Neural crest cell (in vitro differentiated cells): ENCODE measurements around the gene POLA2. TPM values are rescaled to one million over a fixed set of nuclear protein-coding genes. Genes with fewer than 3 reads are reported as not detected.
"Not testable (repeated sequence)": the region's sequence is repeated elsewhere in the genome, so short reads cannot be mapped to it uniquely, and the experiment has no call there.

Source experiments
- DNase-seq: peaks from one replicate; pipeline ENCODE4 v3.0.0; 2021; ENCODE audit warnings: low read depth, mixed read lengths, low spot score
- H3K27ac Mint-ChIP-seq: one replicate; pipeline ENCODE4 v1.8.0; 2021; ENCODE audit warnings: mild to moderate bottlenecking, mixed read lengths; ENCODE audit not compliant: unreplicated experiment
- H3K27me3 Mint-ChIP-seq: 2 replicates; pipeline ENCODE4 v1.8.0; 2021; ENCODE audit warnings: low read depth, mild to moderate bottlenecking, mixed read lengths
- H3K36me3 Mint-ChIP-seq: 2 replicates; pipeline ENCODE4 v1.8.0; 2021; ENCODE audit warnings: low read depth, mild to moderate bottlenecking, mixed read lengths
- H3K4me1 Mint-ChIP-seq: 2 replicates; pipeline ENCODE4 v1.8.0; 2021; ENCODE audit warnings: mixed read lengths
- H3K4me3 Mint-ChIP-seq: one replicate; pipeline ENCODE4 v1.8.0; 2021; ENCODE audit warnings: mild to moderate bottlenecking, mixed read lengths
- H3K9me3 Mint-ChIP-seq: 2 replicates; pipeline ENCODE4 v1.8.0; 2021; ENCODE audit warnings: mixed read lengths
- total RNA-seq: library from RNA; stranded (reverse); gene quantifications from 2 replicates; pipeline ENCODE4 v1.2.1, GENCODE V29; 2021
- TF ChIP-seq, protein P1 (sequence below): fragments of 200-600 bp; sonication (generic); conservative IDR thresholded peaks from 2 replicates; pipeline ENCODE4 v1.5.0; 2021; ENCODE audit warnings: antibody characterized with exemption, mild to moderate bottlenecking

The POLA2 gene
- total RNA-seq, 1 donor from 2014 or later, result 66.9 TPM

DNA sequence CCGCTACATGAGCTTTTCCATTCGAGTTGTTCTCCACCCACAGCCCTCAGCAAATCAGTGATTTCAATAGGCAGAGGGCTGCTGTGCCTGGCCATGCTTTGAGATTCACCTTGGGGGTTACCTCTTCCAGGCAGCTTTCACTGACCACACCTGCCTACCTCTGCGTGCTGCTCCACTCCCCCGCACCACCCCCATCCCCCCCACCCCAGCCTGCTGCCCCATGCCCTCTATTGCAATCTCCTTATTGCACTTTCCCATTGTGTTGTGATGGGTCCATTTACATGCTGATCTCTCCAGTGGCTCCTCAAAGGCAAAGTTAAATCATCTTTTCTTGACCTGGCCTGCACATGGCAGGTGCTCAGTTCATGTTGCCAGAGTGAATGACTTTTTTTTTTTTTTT, 18.0 kb upstream of the POLA2 start:
- Mint-ChIP-seq H3K36me3 (no peaks in the 10 kb centered on the region), H3K4me1 (no peaks in the 10 kb centered on the region), H3K27me3 (peaks cover 4% of the 10 kb centered on the region), H3K27ac (no peak overlapping the region), H3K9me3 (no peaks in the 10 kb centered on the region), H3K4me3 (no peak overlapping the region)
- TF ChIP-seq, protein P1, sequence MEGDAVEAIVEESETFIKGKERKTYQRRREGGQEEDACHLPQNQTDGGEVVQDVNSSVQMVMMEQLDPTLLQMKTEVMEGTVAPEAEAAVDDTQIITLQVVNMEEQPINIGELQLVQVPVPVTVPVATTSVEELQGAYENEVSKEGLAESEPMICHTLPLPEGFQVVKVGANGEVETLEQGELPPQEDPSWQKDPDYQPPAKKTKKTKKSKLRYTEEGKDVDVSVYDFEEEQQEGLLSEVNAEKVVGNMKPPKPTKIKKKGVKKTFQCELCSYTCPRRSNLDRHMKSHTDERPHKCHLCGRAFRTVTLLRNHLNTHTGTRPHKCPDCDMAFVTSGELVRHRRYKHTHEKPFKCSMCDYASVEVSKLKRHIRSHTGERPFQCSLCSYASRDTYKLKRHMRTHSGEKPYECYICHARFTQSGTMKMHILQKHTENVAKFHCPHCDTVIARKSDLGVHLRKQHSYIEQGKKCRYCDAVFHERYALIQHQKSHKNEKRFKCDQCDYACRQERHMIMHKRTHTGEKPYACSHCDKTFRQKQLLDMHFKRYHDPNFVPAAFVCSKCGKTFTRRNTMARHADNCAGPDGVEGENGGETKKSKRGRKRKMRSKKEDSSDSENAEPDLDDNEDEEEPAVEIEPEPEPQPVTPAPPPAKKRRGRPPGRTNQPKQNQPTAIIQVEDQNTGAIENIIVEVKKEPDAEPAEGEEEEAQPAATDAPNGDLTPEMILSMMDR, result no peak
- DNase-seq, result no peak

DNA sequence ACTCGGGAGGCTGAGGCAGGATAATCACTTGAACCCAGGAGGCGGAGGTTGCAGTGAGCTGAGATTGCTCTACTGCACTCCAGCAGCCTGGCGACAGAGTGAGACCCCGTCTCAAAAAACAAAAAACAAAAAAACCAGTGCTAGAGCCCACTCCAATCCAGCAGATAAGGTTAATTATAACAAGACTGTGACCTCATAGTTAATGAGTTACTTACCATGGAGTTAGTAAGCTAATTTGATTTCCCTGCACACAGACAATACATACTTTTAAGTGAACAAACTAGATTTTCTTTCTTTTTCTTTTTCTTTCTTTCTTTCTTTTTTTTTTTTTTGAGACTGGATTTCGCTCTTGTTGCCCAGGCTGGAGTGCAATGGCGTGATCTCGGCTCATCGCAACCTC, 16.7 kb upstream of the POLA2 start:
- not testable (repeated sequence) for H3K36me3 Mint-ChIP-seq, H3K27ac Mint-ChIP-seq, DNase-seq, H3K9me3 Mint-ChIP-seq, H3K4me1 Mint-ChIP-seq, H3K4me3 Mint-ChIP-seq, H3K27me3 Mint-ChIP-seq

DNA sequence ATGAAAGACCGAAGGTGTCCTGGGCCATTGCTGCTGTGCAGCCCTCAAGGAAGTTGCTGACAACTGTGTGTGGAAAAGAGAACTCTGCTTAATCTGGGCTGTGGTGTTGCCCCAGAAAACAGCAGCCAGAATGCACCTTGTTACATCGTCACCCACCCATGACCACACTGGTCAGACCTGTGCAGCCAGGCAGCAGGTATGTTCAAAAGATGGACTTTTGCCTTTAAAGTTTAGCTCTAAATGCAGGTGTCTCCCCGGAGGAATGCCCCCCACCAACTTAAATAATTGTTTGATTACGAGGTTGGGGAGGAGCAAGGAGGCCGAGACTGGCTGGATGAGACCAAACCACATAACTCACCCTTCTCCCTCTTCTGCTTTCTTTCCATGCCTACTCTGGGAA, 15.3 kb upstream of the POLA2 start:
- Mint-ChIP-seq H3K4me1 (no peaks in the 10 kb centered on the region), H3K9me3 (no peaks in the 10 kb centered on the region)
- TF ChIP-seq, protein P1, result no peak

DNA sequence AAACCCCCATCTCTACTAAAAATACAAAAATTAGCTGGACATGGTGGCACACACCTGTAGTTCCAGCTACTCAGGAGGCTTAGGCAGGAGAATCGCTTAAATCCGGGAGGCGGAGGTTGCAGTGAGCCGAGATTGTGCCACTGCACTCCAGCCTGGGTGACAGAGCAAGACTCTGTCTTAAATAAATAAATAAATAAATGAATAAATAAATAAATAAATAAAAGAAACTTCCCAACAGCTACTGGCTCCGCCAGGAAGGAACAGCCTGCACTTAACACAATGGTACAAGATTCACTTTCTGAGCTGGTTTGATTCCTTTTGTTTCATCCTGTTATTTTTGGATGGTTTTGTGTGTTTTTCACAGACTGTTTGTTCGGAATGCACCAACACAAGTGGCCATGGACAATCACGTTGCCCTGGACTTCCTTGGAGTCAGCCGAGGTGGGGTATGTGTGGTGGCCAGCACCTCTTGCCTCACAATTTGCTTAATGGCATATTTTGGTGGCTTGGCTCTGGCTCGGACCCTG, 13.5 kb upstream of the POLA2 start:
- H3K27me3 Mint-ChIP-seq, H3K36me3 Mint-ChIP-seq, H3K9me3 Mint-ChIP-seq, H3K4me1 Mint-ChIP-seq, H3K27ac Mint-ChIP-seq, H3K4me3 Mint-ChIP-seq, DNase-seq: not testable (repeated sequence)

More for the DNA sequence above, 15.3 kb upstream of the POLA2 start:
- DNase-seq, result no peak
- Mint-ChIP-seq H3K27me3 (peaks cover 4% of the 10 kb centered on the region), H3K36me3 (no peaks in the 10 kb centered on the region), H3K4me3 (no peak overlapping the region), H3K27ac (no peak overlapping the region)

DNA sequence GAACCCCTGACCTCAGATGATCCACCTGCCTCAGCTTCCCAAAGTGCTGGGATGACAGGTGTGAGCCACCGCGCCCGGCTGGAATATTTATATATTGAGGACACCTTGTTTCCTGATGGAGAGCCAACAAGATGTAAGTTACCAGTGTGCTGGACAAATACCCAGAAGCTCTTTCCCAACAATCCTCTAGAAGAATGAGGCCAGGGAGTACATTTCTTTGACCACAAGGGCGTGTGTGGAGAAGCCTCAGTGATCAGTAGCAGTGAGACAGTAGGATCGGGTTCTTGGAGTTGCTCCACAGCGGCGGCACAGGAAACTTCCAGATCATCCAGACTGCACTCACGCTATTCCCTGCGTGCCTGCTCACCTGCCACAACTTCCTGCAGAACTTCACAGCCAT, 10.3 kb upstream of the POLA2 start:
- Mint-ChIP-seq H3K4me3 (no peak overlapping the region), H3K9me3 (no peaks in the 10 kb centered on the region), H3K4me1 (no peaks in the 10 kb centered on the region), H3K27me3 (peaks cover 22% of the 10 kb centered on the region), H3K36me3 (no peaks in the 10 kb centered on the region), H3K27ac (no peak overlapping the region)
- no peak for DNase-seq
- TF ChIP-seq, protein P1, result no peak

DNA sequence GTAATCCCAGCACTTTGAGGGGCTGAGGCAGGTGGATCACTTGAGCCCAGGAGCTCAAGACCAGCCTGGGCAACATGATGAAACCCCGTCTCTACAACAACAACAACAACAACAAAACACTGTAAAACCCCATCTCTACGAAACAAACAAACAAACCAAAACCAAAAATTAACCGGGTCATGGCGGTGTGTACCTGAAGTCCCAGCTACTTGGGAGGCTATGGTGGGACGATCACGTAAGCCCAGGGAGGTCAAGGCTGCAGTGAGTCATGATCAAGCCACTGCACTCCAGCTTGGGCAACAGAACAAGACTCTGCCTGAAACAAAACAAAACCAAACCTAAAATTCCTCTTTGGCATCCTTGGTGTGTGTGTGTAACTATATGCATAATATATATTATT, 7.0 kb upstream of the POLA2 start:
- Mint-ChIP-seq H3K4me3 (no peak overlapping the region), H3K4me1 (no peaks in the 10 kb centered on the region), H3K27me3 (peaks cover 25% of the 10 kb centered on the region), H3K9me3 (no peaks in the 10 kb centered on the region), H3K36me3 (no peaks in the 10 kb centered on the region), H3K27ac (no peak overlapping the region)
- TF ChIP-seq, protein P1, result no peak
- DNase-seq, result no peak

DNA sequence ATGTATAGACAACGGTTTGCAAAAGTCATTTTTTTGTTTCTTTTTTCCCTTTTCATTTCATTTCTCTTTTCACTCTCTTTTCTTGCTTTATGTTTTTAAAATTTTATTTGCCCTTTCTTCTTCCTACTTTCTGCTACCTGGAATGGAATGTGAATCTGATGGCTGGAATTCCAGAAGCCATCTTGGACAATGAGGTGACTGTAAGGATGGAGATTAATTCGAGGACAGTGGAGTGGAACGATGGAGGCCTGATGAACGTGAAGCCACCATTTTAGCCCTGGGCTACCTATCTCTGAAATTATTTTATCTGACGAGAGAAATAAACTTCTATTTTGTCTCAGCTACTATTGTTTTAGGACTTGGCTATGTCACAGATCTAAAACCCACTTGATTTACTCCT, 2.8 kb upstream of the POLA2 start:
- H3K36me3 Mint-ChIP-seq, result peaks cover 2% of the 10 kb centered on the region
- H3K27me3 Mint-ChIP-seq, result peaks cover 17% of the 10 kb centered on the region
- no peak for DNase-seq
- peaks cover 21% of the 10 kb centered on the region for H3K4me1 Mint-ChIP-seq
- H3K27ac Mint-ChIP-seq, result no peak overlapping the region
- no peaks in the 10 kb centered on the region for H3K9me3 Mint-ChIP-seq
- TF ChIP-seq, protein P1, result no peak
- H3K4me3 Mint-ChIP-seq, result peak overlapping the region; percentile 67
